Measurements from ENCODE around the gene WDR7.

WDR7 gene

GRCh38 chr18:56873441-56874140 lies 222.4 kb downstream of the WDR7 start:
- no peak for DNase-seq (ENCODE audit: low read depth in 1 of 2, low spot score in 1 of 2)

- DNase-seq (ENCODE audit: low read depth in 1 of 2, low spot score in 1 of 2), result no peak
These were observed 227.6 kb downstream of the WDR7 start for GRCh38 chr18:56878711-56879110.

GRCh38 chr18:56884511-56884910 lies 233.4 kb downstream of the WDR7 start:
- DNase-seq (ENCODE audit: low read depth in 1 of 2, low spot score in 1 of 2), result no peak

- DNase-seq (ENCODE audit: low read depth in 1 of 2, low spot score in 1 of 2), result no peak
These were observed 237.8 kb downstream of the WDR7 start for GRCh38 chr18:56888978-56889377.

GRCh38 chr18:56889621-56890020 lies 238.5 kb downstream of the WDR7 start:
- no peak for DNase-seq (ENCODE audit: low read depth in 1 of 2, low spot score in 1 of 2)

- DNase-seq (ENCODE audit: low read depth in 1 of 2, low spot score in 1 of 2), result no peak
These were observed 239.5 kb downstream of the WDR7 start for GRCh38 chr18:56890632-56891031.

GRCh38 chr18:56891116-56891515 lies 240.0 kb downstream of the WDR7 start:
- no peak for DNase-seq (ENCODE audit: low read depth in 1 of 2, low spot score in 1 of 2)

GRCh38 chr18:56891870-56892269 lies 240.7 kb downstream of the WDR7 start:
- DNase-seq (ENCODE audit: low read depth in 1 of 2, low spot score in 1 of 2), result no peak

GRCh38 chr18:56897122-56897521 lies 246.0 kb downstream of the WDR7 start:
- no peak for DNase-seq (ENCODE audit: low read depth in 1 of 2, low spot score in 1 of 2)

- DNase-seq (ENCODE audit: low read depth in 1 of 2, low spot score in 1 of 2), result no peak
These were observed 248.5 kb downstream of the WDR7 start for GRCh38 chr18:56899660-56900059.

GRCh38 chr18:56900195-56901094 lies 249.3 kb downstream of the WDR7 start:
- DNase-seq (ENCODE audit: low read depth in 1 of 2, low spot score in 1 of 2), result no peak

GRCh38 chr18:56901919-56902318 lies 250.8 kb downstream of the WDR7 start:
- DNase-seq (ENCODE audit: low read depth in 1 of 2, low spot score in 1 of 2), result no peak

GRCh38 chr18:56902653-56903052 lies 251.5 kb downstream of the WDR7 start:
- no peak for DNase-seq (ENCODE audit: low read depth in 1 of 2, low spot score in 1 of 2)

GRCh38 chr18:56903686-56904085 lies 252.5 kb downstream of the WDR7 start:
- DNase-seq (ENCODE audit: low read depth in 1 of 2, low spot score in 1 of 2), result no peak

- no peak for DNase-seq (ENCODE audit: low read depth in 1 of 2, low spot score in 1 of 2)
These were observed 256.6 kb downstream of the WDR7 start for GRCh38 chr18:56907771-56908170.

- DNase-seq (ENCODE audit: low read depth in 1 of 2, low spot score in 1 of 2), result no peak
These were observed 259.1 kb downstream of the WDR7 start for GRCh38 chr18:56910237-56910636.

GRCh38 chr18:56910967-56911366 lies 259.8 kb downstream of the WDR7 start:
- no peak for DNase-seq (ENCODE audit: low read depth in 1 of 2, low spot score in 1 of 2)

- DNase-seq (ENCODE audit: low read depth in 1 of 2, low spot score in 1 of 2), result no peak
These were observed 262.8 kb downstream of the WDR7 start for GRCh38 chr18:56913941-56914340.

GRCh38 chr18:56919190-56919589 lies 268.0 kb downstream of the WDR7 start:
- no peak for DNase-seq (ENCODE audit: low read depth in 1 of 2, low spot score in 1 of 2)

- DNase-seq (ENCODE audit: low read depth in 1 of 2, low spot score in 1 of 2), result no peak
These were observed 270.8 kb downstream of the WDR7 start for GRCh38 chr18:56921896-56922480.

- no peak for DNase-seq (ENCODE audit: low read depth in 1 of 2, low spot score in 1 of 2)
These were observed 275.6 kb downstream of the WDR7 start for GRCh38 chr18:56926734-56927133.

GRCh38 chr18:56927786-56928185 lies 276.6 kb downstream of the WDR7 start:
- DNase-seq (ENCODE audit: low read depth in 1 of 2, low spot score in 1 of 2), result no peak
